T-helper 17 cell (primary cell): ENCODE data around the gene TUBGCP2. TPM values are rescaled to one million over a fixed set of nuclear protein-coding genes. Genes with fewer than 3 reads are reported as not detected.
A peak's percentile ranks its signal among the peaks of the same experiment; 100 is the strongest.
"Not testable (repeated sequence)": the region's sequence is repeated elsewhere in the genome, so short reads cannot be mapped to it uniquely, and the experiment has no call there.

ENCODE experiments used
- ATAC-seq: fragments of 150-1000 bp; cut with Tn5 transposase; 2 replicates; pipeline ENCODE4 v1.10.0; 2021; ENCODE audit warnings: mild to moderate bottlenecking, moderate library complexity
- DNase-seq, 3 donors: peaks; one replicate each; pipeline versions ENCODE4 v3.0.0 to v3.0.0-alpha.2; 2020 to 2021
- H3K9me3 ChIP-seq: one replicate; pipeline ENCODE4 v1.7.0; 2013; ENCODE audit warnings: low read length, mild to moderate bottlenecking; ENCODE audit not compliant: control insufficient read depth, poor library complexity, severe bottlenecking
- H3K27ac Mint-ChIP-seq: one replicate; pipeline ENCODE4 v1.8.0; 2022; ENCODE audit warnings: mild to moderate bottlenecking, moderate library complexity, mixed read lengths
- H3K27me3 Mint-ChIP-seq: one replicate; pipeline ENCODE4 v1.8.0; 2022; ENCODE audit warnings: mixed read lengths
- H3K36me3 Mint-ChIP-seq: one replicate; pipeline ENCODE4 v1.8.0; 2022; ENCODE audit warnings: low read depth, mixed read lengths
- H3K4me1 Mint-ChIP-seq: one replicate; pipeline ENCODE4 v1.8.0; 2022; ENCODE audit warnings: mild to moderate bottlenecking, mixed read lengths
- H3K4me3 Mint-ChIP-seq: one replicate; pipeline ENCODE4 v1.8.0; 2022; ENCODE audit warnings: mild to moderate bottlenecking, moderate library complexity, mixed read lengths
- total RNA-seq, 4 donors: library from RNA in 2 of 4; stranded (reverse) in 2 of 4; gene quantifications; one replicate each; pipeline ENCODE4 v1.2.3 and lab custom pipeline; 2022 to 2026

The TUBGCP2 gene
- total RNA-seq, 2 donors from 2014 or later = 73.6 to 75.4 TPM

DNA sequence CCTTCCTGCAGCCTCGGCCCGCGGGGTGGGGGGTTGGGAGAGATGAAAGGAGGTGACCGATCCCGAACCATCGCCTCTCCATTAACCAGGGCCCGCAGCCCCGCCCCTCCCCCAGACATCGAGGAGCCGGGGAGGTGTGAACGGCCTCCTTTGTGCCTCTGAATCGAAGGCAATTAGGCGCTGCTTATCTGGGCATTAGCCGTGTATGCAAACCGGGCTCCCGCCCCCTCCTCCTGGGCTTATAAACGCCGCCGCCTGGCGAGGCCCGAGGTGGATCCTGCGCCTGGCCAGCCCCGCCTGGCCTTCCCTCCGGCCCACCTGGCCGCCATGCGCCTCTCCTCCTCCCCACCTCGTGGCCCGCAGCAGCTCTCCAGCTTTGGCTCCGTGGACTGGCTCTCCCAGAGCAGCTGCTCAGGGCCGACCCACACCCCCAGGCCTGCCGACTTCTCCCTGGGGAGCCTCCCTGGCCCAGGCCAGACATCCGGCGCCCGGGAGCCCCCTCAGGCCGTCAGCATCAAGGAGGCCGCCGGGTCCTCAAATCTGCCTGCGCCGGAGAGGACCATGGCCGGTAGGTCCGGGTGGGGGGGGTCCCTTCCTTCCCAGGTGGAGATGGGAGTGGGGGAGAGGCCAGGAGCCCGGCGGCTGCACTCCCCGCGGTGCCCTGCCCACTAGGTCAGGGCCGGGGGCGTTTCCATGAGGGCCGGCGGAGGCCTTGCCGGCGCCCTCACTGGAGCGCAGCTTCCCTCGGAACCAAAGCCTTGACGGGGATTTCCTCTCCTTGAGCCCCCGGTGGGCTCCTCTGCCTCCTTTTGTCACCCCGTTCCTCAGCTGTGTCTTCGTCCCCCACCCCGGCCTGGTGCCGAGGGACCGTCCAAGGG lies 70.8 kb downstream of the TUBGCP2 start, which contains the start of gene VENTX:
TSS of gene VENTX (plus strand) at position 268 of the 878 bp plus-strand sequence. CDS start at position 328, 60 bp downstream.
- ATAC-seq = no peak
- H3K9me3 ChIP-seq = no peaks in the 10 kb centered on the region
- no peak for DNase-seq
- no peak within 1 kb of the TSS for H3K27ac Mint-ChIP-seq
- peaks cover 52% of the 10 kb centered on the region for H3K27me3 Mint-ChIP-seq
- H3K4me1 Mint-ChIP-seq = peaks cover 23% of the 10 kb centered on the region
- H3K36me3 Mint-ChIP-seq = peaks cover 3% of the 10 kb centered on the region
- H3K4me3 Mint-ChIP-seq = peak within 1 kb of the TSS; percentile 67

- no peaks in the 10 kb centered on the region for H3K9me3 ChIP-seq
- Mint-ChIP-seq H3K27me3 (peaks cover 52% of the 10 kb centered on the region), H3K27ac (no peak overlapping the region), H3K4me1 (peaks cover 19% of the 10 kb centered on the region), H3K4me3 (peak overlapping the region; percentile 67), H3K36me3 (peaks cover 3% of the 10 kb centered on the region)
- ATAC-seq = no peak
- DNase-seq = no peak
Measured at GRCh38 chr10:133237241-133237587, 71.5 kb downstream of the TUBGCP2 start.

GRCh38 chr10:133236401-133237240 lies 72.1 kb downstream of the TUBGCP2 start:
- Mint-ChIP-seq H3K27ac (no peak overlapping the region), H3K4me1 (peaks cover 18% of the 10 kb centered on the region), H3K36me3 (peaks cover 3% of the 10 kb centered on the region), H3K4me3 (no peak overlapping the region), H3K27me3 (peaks cover 52% of the 10 kb centered on the region)
- DNase-seq (no peak), ATAC-seq (no peak)
- H3K9me3 ChIP-seq = no peaks in the 10 kb centered on the region

- H3K4me1 Mint-ChIP-seq = peaks cover 12% of the 10 kb centered on the region
- peaks cover 3% of the 10 kb centered on the region for H3K36me3 Mint-ChIP-seq
- H3K27ac Mint-ChIP-seq = no peak overlapping the region
- peak; percentile 19 for ATAC-seq
- peaks cover 47% of the 10 kb centered on the region for H3K27me3 Mint-ChIP-seq
- H3K9me3 ChIP-seq = no peaks in the 10 kb centered on the region
- DNase-seq = no peak
- H3K4me3 Mint-ChIP-seq = peak overlapping the region; percentile 86
Measured at GRCh38 chr10:133235932-133236331, 72.7 kb downstream of the TUBGCP2 start.

- no peaks in the 10 kb centered on the region for H3K36me3 Mint-ChIP-seq
- DNase-seq (no peak), ATAC-seq (peak; percentile 24)
- H3K4me3 Mint-ChIP-seq = peak overlapping the region; percentile 86
- peaks cover 11% of the 10 kb centered on the region for H3K4me1 Mint-ChIP-seq
- H3K27me3 Mint-ChIP-seq = peaks cover 42% of the 10 kb centered on the region
- no peaks in the 10 kb centered on the region for H3K9me3 ChIP-seq
- H3K27ac Mint-ChIP-seq = no peak overlapping the region
Measured at GRCh38 chr10:133235265-133235855, 73.3 kb downstream of the TUBGCP2 start.

DNA sequence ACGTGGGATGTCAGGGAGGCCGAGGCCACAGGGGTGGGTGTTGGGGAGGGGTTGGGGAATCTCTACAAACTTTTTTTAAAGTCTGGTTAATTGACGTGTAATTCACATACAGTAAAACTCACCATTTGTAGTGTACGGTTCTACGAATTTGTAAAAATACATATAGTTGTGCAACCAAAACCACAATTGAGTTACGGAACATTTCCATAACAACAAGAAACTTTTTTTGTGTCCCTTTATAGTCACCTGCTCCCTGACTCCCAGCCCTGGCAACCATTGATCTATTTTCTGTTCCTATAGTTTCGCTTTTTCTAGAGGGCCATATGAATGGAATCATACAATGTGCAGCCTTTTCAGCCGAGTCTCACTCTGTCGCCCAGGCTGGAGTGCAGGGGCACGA lies 73.9 kb downstream of the TUBGCP2 start:
- peaks cover 42% of the 10 kb centered on the region for H3K27me3 Mint-ChIP-seq
- ATAC-seq = peak; percentile 3
- not testable (repeated sequence) for H3K27ac Mint-ChIP-seq

GRCh38 chr10:133231946-133232574 lies 76.6 kb downstream of the TUBGCP2 start:
- Mint-ChIP-seq H3K27ac (no peak overlapping the region), H3K27me3 (peaks cover 53% of the 10 kb centered on the region)

More for the DNA sequence above, 73.9 kb downstream of the TUBGCP2 start:
- not testable (repeated sequence) for H3K9me3 ChIP-seq, DNase-seq, H3K36me3 Mint-ChIP-seq
- H3K4me3 Mint-ChIP-seq = peak overlapping the region; percentile 86
- H3K4me1 Mint-ChIP-seq = peaks cover 11% of the 10 kb centered on the region

DNA sequence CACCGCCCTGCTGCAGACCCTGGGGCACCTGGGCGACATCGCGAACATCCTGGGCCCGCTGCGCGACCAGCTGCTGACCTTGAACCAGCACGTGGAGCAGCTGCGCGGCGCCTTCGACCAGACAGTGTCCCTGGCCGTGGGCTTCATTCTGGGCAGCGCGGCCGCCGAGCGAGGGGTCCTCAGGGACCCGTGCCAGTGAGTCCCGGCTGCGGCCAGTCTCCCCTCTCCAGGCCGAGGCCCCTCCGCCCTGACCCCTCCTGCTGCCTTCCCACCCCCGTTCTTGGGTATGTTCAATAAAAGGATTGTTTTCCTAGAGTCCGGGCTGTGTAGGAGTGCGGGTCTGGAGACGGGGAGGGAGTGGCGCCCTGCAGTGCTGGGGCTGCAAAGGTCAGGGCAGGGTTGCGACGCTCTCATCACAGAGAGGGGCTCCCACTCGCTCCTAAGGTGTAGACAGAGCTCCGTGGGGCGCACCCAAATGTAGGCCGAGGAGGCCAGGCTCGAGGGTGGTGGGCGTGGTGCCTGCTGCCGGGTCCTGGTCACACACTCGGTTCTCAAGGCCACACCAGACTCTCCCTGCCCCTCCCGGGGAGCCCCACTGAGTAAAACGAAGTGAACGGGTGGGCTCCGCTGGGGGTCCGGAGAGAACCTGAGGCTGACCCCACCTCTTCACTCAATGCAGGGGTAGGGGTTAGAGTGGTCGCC lies 77.3 kb downstream of the TUBGCP2 start:
- H3K4me1 Mint-ChIP-seq = peaks cover 17% of the 10 kb centered on the region
- ATAC-seq (no peak), DNase-seq (no peak)
- H3K9me3 ChIP-seq = no peaks in the 10 kb centered on the region
- peaks cover 59% of the 10 kb centered on the region for H3K27me3 Mint-ChIP-seq
- peak overlapping the region; percentile 45 for H3K4me3 Mint-ChIP-seq
- H3K36me3 Mint-ChIP-seq = no peaks in the 10 kb centered on the region
- no peak overlapping the region for H3K27ac Mint-ChIP-seq

More at GRCh38 chr10:133231946-133232574, 76.6 kb downstream of the TUBGCP2 start:
- Mint-ChIP-seq H3K4me1 (peaks cover 15% of the 10 kb centered on the region), H3K4me3 (no peak overlapping the region), H3K36me3 (no peaks in the 10 kb centered on the region)
- DNase-seq (no peak), ATAC-seq (no peak)
- H3K9me3 ChIP-seq = no peaks in the 10 kb centered on the region

DNA sequence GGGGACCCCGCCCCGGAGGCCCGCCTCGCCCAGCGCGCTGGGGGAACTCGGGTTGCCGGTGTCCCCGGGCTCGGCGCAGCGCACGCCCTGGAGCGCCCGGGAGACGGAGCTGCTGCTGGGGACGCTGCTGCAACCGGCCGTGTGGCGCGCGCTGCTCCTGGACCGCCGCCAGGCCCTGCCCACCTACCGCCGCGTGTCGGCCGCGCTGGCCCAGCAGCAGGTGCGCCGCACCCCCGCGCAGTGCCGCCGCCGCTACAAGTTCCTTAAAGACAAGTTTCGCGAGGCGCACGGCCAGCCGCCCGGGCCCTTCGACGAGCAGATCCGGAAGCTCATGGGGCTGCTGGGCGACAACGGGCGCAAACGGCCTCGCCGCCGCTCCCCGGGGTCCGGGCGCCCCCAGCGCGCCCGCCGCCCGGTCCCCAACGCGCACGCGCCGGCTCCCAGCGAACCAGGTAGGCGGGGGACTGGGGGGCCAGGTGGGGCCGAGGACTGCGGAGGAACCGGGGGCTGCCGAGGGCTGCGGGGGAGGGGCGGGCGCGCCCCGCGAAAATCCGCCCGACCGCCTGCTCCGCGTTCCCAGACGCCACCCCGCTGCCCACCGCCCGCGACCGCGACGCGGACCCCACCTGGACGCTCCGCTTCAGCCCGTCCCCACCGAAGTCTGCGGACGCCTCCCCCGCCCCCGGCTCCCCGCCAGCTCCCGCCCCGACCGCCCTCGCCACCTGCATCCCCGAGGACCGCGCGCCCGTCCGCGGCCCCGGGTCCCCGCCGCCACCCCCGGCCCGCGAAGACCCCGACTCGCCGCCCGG lies 78.1 kb downstream of the TUBGCP2 start:
- Mint-ChIP-seq H3K4me3 (peak overlapping the region; percentile 77), H3K4me1 (peaks cover 19% of the 10 kb centered on the region)

DNA sequence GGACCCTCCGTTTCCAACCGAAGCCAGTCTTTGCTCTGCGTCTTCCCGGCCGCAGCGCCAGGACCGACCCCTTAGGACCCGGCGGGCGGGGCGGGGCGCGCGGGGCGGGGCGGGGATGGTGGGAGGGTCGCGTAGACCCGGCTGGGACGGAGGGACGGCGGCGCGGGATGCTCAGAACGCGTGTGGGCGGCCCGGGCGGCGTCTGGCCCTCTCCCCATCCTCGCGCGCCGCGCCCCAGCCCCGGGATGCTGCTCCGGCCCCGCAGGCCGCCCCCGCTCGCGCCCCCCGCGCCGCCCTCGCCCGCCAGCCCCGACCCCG lies 78.7 kb downstream of the TUBGCP2 start, which contains the start of gene UTF1:
TSS of gene UTF1 (plus strand) at position 174 of the 318 bp plus-strand sequence. CDS start at position 246, 72 bp downstream.
- Mint-ChIP-seq H3K27ac (no peak within 1 kb of the TSS), H3K4me1 (peaks cover 19% of the 10 kb centered on the region), H3K4me3 (peak within 1 kb of the TSS; percentile 77), H3K36me3 (no peaks in the 10 kb centered on the region), H3K27me3 (peaks cover 60% of the 10 kb centered on the region)
- no peaks in the 10 kb centered on the region for H3K9me3 ChIP-seq
- peak; percentile 15 for ATAC-seq
- no peak for DNase-seq

More for the DNA sequence above, 78.1 kb downstream of the TUBGCP2 start:
- Mint-ChIP-seq H3K27me3 (peaks cover 62% of the 10 kb centered on the region), H3K36me3 (no peaks in the 10 kb centered on the region), H3K27ac (no peak overlapping the region)
- peak; percentile 39 for ATAC-seq
- no peaks in the 10 kb centered on the region for H3K9me3 ChIP-seq
- DNase-seq = no peak

GRCh38 chr10:133229265-133230043 lies 79.2 kb downstream of the TUBGCP2 start:
- H3K36me3 Mint-ChIP-seq = no peaks in the 10 kb centered on the region
- peaks cover 18% of the 10 kb centered on the region for H3K4me1 Mint-ChIP-seq
- H3K9me3 ChIP-seq = no peaks in the 10 kb centered on the region
- H3K27ac Mint-ChIP-seq = no peak overlapping the region
- no peak for ATAC-seq
- peak overlapping the region; percentile 63 for H3K4me3 Mint-ChIP-seq
- no peak for DNase-seq
- H3K27me3 Mint-ChIP-seq = peaks cover 57% of the 10 kb centered on the region
